OCI-LY7 (cell line): ENCODE results near the gene SLC22A16.

Experiments
- CTCF ChIP-seq: fragments of 200-600 bp; sonication (generic); conservative IDR thresholded peaks from 2 replicates; pipeline ENCODE4 v1.5.1; 2014; ENCODE audit warnings: mild to moderate bottlenecking, antibody characterized with exemption, low read length, moderate library complexity, mixed read lengths
- EZH2phosphoT487 ChIP-seq: fragments of 200-600 bp; sonication (generic); IDR thresholded peaks from 2 replicates; pipeline ENCODE4 v1.6.1; 2018; ENCODE audit warnings: low read depth, borderline replicate concordance, mild to moderate bottlenecking, mixed run types, antibody characterized with exemption, low read length, moderate library complexity, mixed read lengths

GRCh38 chr6:110378552-110378951, 97.9 kb downstream of the SLC22A16 start:
- no peak for TF ChIP-seq CTCF
- TF ChIP-seq EZH2phosphoT487, result no peak
